ENCODE measurements around the gene CNBD2.
"Not testable (repeated sequence)": the region's sequence is repeated elsewhere in the genome, so short reads cannot be mapped to it uniquely, and the experiment has no call there.

DNA sequence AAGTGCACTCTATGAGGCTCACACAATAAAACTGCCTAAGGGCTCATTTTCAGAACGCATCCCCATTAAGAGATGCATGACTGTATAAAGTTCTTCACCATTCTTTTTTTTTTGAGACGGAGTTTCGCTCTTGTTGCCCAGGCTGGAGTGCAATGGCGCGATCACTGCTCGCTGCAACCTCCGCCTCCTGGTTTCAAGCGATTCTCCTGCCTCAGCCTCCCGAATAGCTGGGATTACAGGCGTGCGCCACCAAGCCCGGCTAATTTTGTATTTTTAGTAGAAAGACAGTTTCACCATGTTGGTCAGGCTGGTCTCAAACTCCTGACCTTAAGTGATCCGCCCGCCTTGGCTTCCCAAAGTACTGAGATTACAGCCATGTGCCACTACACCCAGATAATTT is 16.3 kb upstream of the CNBD2 start:
- not testable (repeated sequence) for TF ChIP-seq CTCF (IDR thresholded peaks at IDR 0.05; ENCODE audit: insufficient read depth, low read depth, low read length); EZH2 (IDR thresholded peaks at IDR 0.05; ENCODE audit: insufficient read depth, low read length)
